Fibroblast of skin of left quadriceps (primary cell): ENCODE results near the gene TMEM121.
"Not testable (repeated sequence)": the region's sequence is repeated elsewhere in the genome, so short reads cannot be mapped to it uniquely, and the experiment has no call there.

Experiments
- DNase-seq, 2 experiments: peaks; one replicate each; pipeline ENCODE4 v3.0.0-alpha.2; 2013; ENCODE audit warnings: low read depth in 2 of 2

The TMEM121 gene

DNA sequence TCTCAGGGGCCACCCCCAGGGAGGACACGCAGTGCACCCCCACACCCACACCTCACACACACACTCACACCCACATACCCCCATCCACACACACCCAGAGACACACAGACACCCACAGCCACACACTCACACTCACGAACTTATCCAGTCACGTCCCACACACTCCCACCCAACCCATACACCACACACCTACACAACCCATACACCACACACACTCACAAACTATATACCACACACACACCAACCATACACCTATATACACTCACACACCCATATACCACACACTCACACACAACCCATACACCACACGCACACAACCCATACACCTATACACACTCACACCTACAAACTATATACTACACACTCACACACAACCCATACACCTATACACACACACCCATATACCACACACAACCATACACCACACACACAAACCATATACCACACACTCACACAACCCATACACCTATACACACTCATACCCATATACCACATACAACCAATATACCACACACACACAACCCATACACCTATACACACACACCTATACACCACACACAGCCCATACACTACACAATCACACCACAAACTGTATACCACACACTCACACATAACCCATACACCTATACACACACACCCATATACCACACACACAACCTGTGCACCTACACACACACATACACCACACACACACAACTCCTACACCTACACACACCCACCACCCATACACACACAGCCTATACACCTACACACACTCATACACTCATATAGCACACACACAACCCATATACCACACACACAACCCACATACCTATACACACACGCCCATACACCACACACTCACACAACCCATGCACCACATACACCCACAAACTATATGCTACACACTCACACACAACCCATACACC is 42.7 kb downstream of the TMEM121 start:
- DNase-seq: no peak

DNA sequence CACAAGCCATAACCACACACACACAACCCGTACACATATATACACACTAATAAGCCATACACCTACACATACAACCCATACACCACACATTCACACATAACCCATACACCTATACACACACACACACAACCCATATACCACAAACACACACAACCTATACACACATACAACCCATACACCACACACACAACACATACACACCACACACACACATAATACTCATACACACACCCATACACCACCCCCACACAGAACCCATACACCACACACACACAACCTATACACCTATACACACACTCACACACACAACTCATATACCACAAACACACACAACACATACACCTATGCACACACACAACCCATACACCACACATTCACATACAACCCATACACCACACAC is 44.1 kb downstream of the TMEM121 start:
- no peak for DNase-seq

DNA sequence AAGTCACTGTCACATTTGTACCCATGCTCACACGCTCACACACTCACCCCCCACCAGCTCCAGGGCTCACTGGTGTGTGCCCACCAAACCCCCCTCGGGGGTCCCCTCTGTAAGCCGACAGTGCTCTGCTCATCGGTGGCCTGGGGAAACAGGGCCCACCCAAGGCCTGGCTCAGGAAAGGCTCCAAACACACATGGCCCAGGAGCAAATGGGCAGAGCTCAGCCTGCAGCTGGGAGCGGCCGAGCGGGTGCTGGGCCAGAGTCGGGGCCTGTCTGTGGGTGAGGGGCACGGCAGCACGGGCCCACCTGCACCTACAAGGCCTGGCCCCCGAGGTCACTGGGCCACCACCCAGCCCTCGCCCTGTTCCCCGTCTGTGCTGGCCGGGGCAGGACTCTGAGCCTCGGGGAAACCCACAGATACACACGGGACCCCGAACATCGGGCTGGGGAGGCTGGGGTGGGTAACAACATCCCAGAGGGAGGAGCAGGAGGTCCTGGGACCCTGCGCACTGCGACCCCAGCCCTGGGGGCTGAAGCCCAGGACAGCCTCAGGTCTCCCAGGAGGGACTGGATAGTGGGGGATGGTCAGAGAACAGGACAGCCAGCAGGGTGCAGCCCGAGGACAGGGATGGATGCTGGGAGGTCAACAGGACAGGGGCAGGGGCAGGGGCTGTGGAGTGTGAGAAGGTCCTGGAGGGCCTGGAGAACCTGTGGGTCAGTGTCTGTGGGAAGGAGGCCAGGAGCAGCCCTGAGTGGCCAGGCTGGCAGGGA is 45.0 kb downstream of the TMEM121 start:
- DNase-seq: not testable (repeated sequence)

DNA sequence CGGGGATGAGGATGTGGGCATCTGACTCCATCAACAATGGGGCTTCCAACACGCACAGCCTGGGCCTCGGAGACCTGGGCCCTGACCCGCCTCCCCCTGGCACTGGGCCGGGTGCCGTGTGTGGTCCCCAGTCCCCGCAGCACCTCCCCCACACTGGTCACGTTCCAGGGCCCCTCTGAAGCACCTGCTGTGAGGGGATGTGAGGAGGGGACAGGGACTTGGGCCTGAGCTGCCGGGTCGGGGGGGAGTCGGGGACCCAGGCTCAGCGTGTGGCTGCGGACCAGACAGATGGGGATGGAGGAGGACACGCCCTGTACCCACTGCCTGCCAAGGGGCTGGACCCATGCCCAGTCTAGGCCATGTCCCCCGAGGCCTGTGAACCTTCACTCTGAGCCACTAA is 45.7 kb downstream of the TMEM121 start:
- not testable (repeated sequence) for DNase-seq

DNA sequence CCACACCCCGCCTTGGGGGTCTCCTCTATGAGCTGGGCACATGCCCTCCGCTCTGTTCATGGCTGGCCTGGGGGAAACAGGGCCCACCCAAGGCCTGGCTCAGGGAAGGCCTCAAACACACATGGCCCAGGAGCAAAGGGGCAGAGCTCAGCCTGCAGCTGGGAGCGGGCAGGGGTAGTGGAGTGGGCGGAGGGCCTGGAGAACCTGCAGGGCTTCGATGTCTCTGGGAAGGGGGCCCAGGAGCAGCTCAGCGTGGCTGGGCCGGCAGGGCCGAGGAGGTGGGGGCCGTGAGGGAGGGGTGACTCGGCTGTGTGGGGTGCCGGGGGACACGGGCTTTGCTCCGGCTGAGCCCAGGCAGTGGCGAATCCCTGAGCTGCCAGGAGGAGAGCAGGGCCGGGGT is 47.5 kb downstream of the TMEM121 start:
- DNase-seq: not testable (repeated sequence)

DNA sequence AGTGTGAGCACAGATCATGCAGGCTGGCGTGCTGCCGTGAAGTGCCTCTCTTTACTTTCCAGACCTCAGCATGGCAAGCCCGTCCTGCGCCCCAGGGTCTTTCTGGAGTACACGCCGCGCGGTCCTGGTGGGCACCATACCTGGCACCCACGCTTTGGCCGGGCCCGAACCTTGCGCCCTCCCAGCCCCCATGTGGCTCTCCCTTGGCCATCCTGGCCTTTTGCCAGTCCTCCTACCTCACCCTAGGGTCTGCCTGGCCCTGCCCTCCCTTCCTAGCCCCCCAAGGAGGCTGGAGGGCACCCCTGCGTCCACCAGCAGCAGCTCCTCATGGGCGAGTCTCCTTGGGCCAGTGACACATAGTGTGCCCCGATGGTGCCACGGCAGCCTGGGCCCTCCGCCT is 48.0 kb downstream of the TMEM121 start:
- DNase-seq: not testable (repeated sequence)

DNA sequence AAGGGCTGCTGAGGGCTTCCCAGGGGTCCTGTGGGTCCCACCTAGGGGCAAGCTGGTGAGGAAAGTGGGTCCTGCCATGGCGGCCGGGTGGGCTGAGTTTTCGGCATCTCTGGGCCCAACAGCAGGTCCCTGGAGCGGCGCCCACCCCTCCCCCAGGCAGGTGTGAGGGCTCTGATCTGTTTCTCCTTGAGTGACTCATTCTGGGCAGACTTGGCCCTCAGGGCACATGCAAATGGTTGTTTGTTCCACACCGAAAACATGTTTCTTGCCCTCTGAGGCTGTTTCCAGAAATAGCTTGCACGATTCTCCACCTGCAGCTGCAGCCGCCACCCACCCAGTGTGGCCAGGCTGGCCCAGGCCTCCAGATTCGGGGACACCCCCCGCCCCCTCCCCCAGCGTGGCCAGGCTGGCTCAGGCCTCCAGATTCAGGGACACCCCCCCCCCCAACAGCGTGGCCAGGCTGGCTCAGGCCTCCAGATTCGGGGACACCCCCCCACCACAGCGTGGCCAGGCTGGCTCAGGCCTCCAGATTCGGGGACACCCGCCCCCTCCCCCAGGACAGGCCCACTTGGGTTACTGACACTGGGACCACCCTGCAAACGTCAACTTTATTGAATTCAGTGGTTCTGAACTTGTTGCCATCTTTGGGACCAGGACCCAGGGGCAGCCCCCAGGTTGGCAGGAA is 48.8 kb downstream of the TMEM121 start:
- not testable (repeated sequence) for DNase-seq

DNA sequence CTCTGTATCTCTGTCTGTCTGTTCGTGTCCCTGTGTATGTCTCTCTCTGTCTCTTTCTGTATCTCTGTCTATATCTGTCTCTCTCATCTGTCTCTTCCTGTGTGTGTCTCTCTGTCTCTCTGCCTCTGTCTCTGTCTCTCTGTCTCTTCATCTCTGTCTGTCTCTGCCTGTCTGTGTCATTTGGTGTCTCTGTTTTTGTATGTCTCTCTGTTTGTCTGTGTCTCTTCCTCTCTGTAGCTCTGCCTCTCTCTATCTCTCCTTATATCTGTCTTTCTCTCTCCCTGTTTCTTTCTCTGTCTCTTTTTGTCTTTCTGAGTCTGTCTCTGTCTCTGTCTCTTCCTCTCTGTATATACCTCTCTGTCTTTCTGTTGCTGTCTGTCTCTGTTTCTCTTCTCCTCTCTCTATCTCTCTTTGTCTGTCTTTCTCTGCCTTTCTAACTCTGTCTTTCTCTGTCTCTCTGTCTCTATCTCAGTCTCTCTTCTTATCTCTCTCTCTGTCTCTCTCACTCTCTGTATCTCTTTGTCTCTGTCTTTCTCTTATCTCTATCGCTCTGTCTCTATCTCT is 50.2 kb downstream of the TMEM121 start:
- no peak for DNase-seq

DNA sequence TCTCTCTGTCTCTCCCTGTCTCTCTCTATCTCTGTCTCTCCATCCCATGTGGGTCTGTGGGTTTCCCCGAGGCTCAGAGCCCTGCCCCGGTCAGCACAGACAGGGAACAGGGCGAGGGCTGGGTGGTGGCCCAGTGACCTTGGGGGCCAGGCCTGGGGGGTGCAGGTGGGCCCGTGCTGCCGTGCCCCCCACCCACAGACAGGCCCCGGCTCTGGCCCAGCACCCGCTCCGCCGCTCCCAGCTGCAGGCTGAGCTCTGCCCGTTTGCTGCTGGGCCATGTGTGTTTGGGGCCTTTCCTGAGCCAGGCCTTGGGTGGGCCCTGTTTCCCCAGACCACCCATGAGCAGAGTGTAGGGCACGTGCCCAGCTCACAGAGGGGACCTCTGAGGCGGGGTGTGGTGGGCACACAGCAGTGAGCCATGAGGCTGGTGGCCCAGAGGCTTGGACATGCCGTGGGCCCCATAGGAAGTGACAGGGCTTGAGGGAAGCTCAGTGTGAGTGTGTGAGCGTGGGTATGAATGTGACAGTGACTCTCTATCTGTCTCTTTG is 51.0 kb downstream of the TMEM121 start:
- no peak for DNase-seq

DNA sequence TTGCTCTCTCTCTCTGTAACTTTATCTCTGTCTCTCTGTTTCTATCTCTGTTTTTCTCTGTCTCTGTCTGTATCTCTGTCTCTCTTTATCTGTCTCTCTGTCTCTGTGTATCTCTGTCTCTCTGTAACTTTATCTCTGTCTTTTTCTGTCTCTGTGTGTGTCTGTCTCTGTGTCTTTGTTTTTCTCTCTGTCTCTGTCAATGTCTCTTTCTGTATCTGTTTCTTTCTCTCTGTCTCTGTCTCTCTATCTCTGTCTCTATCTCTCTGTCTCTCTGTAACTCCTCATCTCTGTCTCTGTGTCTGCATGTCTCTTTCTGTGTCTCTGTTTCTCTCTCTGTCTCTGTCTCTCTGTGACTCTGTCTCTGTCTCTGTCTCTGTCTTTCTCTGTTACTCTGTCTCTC is 51.7 kb downstream of the TMEM121 start:
- DNase-seq: no peak

DNA sequence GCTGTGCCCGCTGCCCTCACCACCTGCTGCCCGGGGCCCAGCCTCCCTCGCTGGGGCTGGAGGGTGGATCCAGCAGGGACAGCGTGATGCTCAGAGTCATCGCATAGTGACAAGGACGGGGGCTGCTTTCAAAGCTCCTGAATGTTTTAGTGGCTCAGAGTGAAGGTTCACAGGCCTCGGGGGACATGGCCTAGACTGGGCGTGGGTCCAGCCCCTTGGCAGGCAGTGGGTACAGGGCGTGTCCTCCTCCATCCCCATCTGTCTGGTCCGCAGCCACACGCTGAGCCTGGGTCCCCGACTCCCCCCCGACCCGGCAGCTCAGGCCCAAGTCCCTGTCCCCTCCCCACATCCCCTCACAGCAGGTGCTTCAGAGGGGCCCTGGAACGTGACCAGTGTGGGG is 52.8 kb downstream of the TMEM121 start:
- not testable (repeated sequence) for DNase-seq
